ENCODE data around the gene H19.

The H19 gene

DNA sequence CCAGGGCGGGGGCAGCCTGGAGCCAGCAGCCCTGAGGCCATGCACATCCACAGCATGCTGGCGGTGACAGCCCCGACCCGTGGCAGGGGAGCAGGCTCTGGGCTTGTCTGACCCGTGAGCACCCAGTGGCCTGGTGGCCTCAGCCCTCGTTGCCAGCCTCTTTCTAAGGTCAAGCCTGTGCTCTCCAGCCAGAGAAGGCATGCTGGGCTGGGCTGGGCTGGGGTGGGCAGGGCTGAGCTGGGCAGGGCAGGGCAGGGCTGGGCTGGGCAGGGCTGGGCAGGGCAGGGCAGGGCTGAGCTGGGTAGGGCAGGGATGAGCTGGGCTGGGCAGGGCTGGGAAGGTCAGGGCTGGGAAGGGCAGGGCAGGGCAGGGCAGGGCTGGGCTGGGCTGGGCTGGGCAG is 10.6 kb downstream of the H19 start:
- TF ChIP-seq ZNF544 (tag by site-specific recombination; IDR thresholded peaks at IDR 0.05): no peak
- no peak for TF ChIP-seq ZNF629 (tag by site-specific recombination; IDR thresholded peaks at IDR 0.05)
- no peak for TF ChIP-seq BCL11A (tag by site-specific recombination; IDR thresholded peaks at IDR 0.05; ENCODE audit: low read depth)
- TF ChIP-seq, protein P1, sequence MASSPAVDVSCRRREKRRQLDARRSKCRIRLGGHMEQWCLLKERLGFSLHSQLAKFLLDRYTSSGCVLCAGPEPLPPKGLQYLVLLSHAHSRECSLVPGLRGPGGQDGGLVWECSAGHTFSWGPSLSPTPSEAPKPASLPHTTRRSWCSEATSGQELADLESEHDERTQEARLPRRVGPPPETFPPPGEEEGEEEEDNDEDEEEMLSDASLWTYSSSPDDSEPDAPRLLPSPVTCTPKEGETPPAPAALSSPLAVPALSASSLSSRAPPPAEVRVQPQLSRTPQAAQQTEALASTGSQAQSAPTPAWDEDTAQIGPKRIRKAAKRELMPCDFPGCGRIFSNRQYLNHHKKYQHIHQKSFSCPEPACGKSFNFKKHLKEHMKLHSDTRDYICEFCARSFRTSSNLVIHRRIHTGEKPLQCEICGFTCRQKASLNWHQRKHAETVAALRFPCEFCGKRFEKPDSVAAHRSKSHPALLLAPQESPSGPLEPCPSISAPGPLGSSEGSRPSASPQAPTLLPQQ (tag by site-specific recombination; IDR thresholded peaks at IDR 0.05): no peak
- TF ChIP-seq ZNF837 (tag by site-specific recombination; IDR thresholded peaks at IDR 0.05): no peak
- no peak for TF ChIP-seq ZNF610 (tag by site-specific recombination; IDR thresholded peaks at IDR 0.05; ENCODE audit: borderline replicate concordance)
- no peak for TF ChIP-seq ZNF211 (tag by site-specific recombination; IDR thresholded peaks at IDR 0.05; ENCODE audit: low read depth)
- TF ChIP-seq ZNF292 (tag by site-specific recombination; IDR thresholded peaks at IDR 0.05; ENCODE audit: borderline replicate concordance, low read depth): no peak
- no peak for TF ChIP-seq TCF7L2 (IDR thresholded peaks at IDR 0.05; ENCODE audit: borderline replicate concordance, low read depth, low read length)
- no peak for TF ChIP-seq EGR2 (tag by site-specific recombination; IDR thresholded peaks at IDR 0.05; ENCODE audit: low read depth)
- TF ChIP-seq, protein P2, sequence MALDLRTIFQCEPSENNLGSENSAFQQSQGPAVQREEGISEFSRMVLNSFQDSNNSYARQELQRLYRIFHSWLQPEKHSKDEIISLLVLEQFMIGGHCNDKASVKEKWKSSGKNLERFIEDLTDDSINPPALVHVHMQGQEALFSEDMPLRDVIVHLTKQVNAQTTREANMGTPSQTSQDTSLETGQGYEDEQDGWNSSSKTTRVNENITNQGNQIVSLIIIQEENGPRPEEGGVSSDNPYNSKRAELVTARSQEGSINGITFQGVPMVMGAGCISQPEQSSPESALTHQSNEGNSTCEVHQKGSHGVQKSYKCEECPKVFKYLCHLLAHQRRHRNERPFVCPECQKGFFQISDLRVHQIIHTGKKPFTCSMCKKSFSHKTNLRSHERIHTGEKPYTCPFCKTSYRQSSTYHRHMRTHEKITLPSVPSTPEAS (tag by site-specific recombination; IDR thresholded peaks at IDR 0.05): no peak
- TF ChIP-seq ZNF404 (tag by site-specific recombination; IDR thresholded peaks at IDR 0.05): no peak
- TF ChIP-seq KLF16 (tag by site-specific recombination; IDR thresholded peaks at IDR 0.05): no peak
- TF ChIP-seq ZNF514 (tag by site-specific recombination; IDR thresholded peaks at IDR 0.05): no peak
- TF ChIP-seq REPIN1 (tag by site-specific recombination; IDR thresholded peaks at IDR 0.05; ENCODE audit: low read depth): no peak
- TF ChIP-seq YY2 (tag by site-specific recombination; IDR thresholded peaks at IDR 0.05): no peak
- ChIA-PET POLR2A (no interaction called here), CTCF (no interaction called here)
- Histone ChIP-seq H3K4me3 (ENCODE audit: low read depth, low read length) (no peak overlapping the region), H3K9me3 (ENCODE audit: control insufficient read depth, insufficient read depth, low read depth, low read length) (no peaks in the 10 kb centered on the region), H3K27ac (ENCODE audit: extremely low read depth, low read depth, low read length) (no peak overlapping the region), H3K4me1 (ENCODE audit: control insufficient read depth, insufficient read depth, low read length) (no peaks in the 10 kb centered on the region), H3K36me3 (ENCODE audit: control insufficient read depth in 2 of 2, insufficient read depth in 1 of 2, low read length in 2 of 2) (no peaks in the 10 kb centered on the region)

DNA sequence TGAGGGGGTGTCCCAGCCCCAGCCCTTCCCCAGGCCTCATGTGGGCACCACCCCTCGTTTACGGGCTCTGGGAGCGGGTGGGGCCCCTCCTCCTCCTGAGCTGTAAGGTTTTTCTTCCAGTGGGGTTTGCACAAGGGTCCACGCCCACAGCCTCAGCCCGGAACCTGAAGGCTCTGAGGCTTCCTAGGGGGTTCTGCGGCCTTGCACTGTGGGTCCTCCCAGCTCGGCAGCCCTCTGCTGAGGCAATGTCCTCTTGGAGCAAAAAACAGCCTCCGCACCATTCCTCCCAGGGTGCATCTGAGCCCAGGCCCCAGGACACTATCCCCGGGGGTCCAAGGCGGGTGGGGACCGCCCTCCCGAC is 14.1 kb downstream of the H19 start:
- H3K9me3 ChIP-seq (ENCODE audit: control insufficient read depth, insufficient read depth, low read depth, low read length): no peaks in the 10 kb centered on the region
- POLR2A ChIA-PET: no interaction called here
- no peaks in the 10 kb centered on the region for H3K36me3 ChIP-seq (ENCODE audit: control insufficient read depth in 2 of 2, insufficient read depth in 1 of 2, low read length in 2 of 2)
- peak; percentile 52 for TF ChIP-seq KLF1 (tag by site-specific recombination; IDR thresholded peaks at IDR 0.05)
- TF ChIP-seq KLF10 (tag by site-specific recombination; IDR thresholded peaks at IDR 0.05): no peak
- CTCF ChIA-PET: interaction anchor here (0.6 to 1.1 kb wide), 3 partner anchors 11 to 417 kb away, joined by 3 read pairs; partner anchors contain the start of gene TSSC4
- no peak overlapping the region for H3K27ac ChIP-seq (ENCODE audit: extremely low read depth, low read depth, low read length)
- H3K4me1 ChIP-seq (ENCODE audit: control insufficient read depth, insufficient read depth, low read length): no peaks in the 10 kb centered on the region
- H3K4me3 ChIP-seq (ENCODE audit: low read depth, low read length): no peak overlapping the region

DNA sequence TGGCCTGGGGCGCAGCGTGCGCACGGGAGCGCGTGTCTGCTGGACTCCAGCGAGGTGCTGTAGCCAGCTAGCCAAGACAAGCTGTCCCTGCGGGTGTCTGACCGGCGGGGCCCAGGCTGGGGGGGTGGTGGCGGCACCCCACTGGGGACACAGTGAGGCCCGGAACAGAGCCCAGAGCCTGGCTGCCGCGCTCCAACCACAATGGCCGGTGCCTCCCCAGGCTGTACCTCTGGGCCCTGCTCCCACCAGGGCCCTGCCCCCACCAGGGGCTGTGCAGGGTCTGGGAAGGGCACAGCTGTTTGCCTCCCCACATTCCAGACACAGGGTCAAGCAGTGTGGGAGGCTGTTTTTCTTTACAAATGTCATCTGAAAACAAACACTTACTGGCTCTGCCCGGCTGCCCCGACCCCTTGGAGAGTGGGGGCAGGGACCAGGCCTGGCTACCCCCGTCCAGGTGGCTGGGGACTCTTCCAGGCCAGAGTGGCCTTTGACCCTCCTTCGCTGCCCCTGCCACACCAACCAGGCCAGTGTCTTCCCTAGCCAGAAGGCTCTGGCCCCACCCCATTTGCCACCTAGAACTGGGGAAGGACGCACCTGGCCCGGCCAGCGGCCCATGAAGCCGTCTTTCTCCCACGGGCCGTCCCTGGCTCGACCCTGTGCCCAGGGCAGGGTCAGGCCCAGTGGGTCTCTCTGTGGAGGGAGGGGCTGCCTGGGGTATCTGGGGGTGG is 14.6 kb downstream of the H19 start:
- Histone ChIP-seq H3K9me3 (ENCODE audit: control insufficient read depth, insufficient read depth, low read depth, low read length) (no peaks in the 10 kb centered on the region), H3K27ac (ENCODE audit: extremely low read depth, low read depth, low read length) (no peak overlapping the region), H3K36me3 (ENCODE audit: control insufficient read depth in 2 of 2, insufficient read depth in 1 of 2, low read length in 2 of 2) (no peaks in the 10 kb centered on the region), H3K4me1 (ENCODE audit: control insufficient read depth, insufficient read depth, low read length) (no peaks in the 10 kb centered on the region), H3K4me3 (ENCODE audit: low read depth, low read length) (no peak overlapping the region)
- ChIA-PET CTCF (interaction anchor here (0.6 to 0.7 kb wide), 3 partner anchors 11 to 418 kb away, joined by 3 read pairs; partner anchors contain the start of gene TSSC4), POLR2A (no interaction called here)
- TF ChIP-seq ZBTB7A (tag by site-specific recombination; IDR thresholded peaks at IDR 0.05; ENCODE audit: low read depth) (no peak), ZNF138 (tag by site-specific recombination; IDR thresholded peaks at IDR 0.05; ENCODE audit: borderline replicate concordance) (no peak), KLF16 (tag by site-specific recombination; IDR thresholded peaks at IDR 0.05) (no peak), ZNF623 (tag by site-specific recombination; IDR thresholded peaks at IDR 0.05) (no peak), ZNF658 (tag by site-specific recombination; IDR thresholded peaks at IDR 0.05) (no peak), ZNF221 (tag by site-specific recombination; IDR thresholded peaks at IDR 0.05; ENCODE audit: borderline replicate concordance) (no peak), ZNF626 (tag by site-specific recombination; IDR thresholded peaks at IDR 0.05) (no peak), OVOL3 (tag by site-specific recombination; IDR thresholded peaks at IDR 0.05) (no peak), ZNF791 (tag by site-specific recombination; IDR thresholded peaks at IDR 0.05) (no peak), KLF7 (tag by site-specific recombination; IDR thresholded peaks at IDR 0.05; ENCODE audit: borderline replicate concordance) (no peak), ZBTB21 (tag by site-specific recombination; IDR thresholded peaks at IDR 0.05) (no peak), SCRT1 (tag by site-specific recombination; IDR thresholded peaks at IDR 0.05; ENCODE audit: borderline replicate concordance) (no peak)
- TF ChIP-seq, protein P3, sequence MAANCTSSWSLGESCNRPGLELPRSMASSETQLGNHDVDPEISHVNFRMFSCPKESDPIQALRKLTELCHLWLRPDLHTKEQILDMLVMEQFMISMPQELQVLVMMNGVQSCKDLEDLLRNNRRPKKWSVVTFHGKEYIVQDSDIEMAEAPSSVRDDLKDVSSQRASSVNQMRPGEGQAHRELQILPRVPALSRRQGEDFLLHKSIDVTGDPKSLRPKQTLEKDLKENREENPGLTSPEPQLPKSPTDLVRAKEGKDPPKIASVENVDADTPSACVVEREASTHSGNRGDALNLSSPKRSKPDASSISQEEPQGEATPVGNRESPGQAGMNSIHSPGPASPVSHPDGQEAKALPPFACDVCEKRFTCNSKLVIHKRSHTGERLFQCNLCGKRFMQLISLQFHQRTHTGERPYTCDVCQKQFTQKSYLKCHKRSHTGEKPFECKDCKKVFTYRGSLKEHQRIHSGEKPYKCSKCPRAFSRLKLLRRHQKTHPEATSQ (tag by site-specific recombination; IDR thresholded peaks at IDR 0.05): no peak
